Hematopoietic multipotent progenitor cell treated with erythropoietin and hydrocortisone succinate and interleukin-3 and kit ligand, for 15 days (in vitro differentiated cells): ENCODE data around the gene ADCY6.
A peak's percentile ranks its signal among the peaks of the same experiment; 100 is the strongest.

Experiments used
- DNase-seq: peaks from one replicate; pipeline ENCODE4 v3.0.0-alpha.2; 2015; ENCODE audit warnings: low spot score

The ADCY6 gene

GRCh38 chr12:48788854-48789775 lies at the start of gene ADCY6:
TSS of gene ADCY6 (minus strand) at chr12:48789089. CDS start at chr12:48783434, 5,655 bp downstream.
- no peak for DNase-seq

GRCh38 chr12:48838048-48838447 lies 49.2 kb upstream of the ADCY6 start:
- no peak for DNase-seq

- DNase-seq, result no peak
These were observed 43.6 kb upstream of the ADCY6 start for GRCh38 chr12:48832321-48833060.

GRCh38 chr12:48831257-48831656 lies 42.4 kb upstream of the ADCY6 start:
- DNase-seq, result no peak

- DNase-seq, result no peak
These were observed 40.1 kb upstream of the ADCY6 start for GRCh38 chr12:48828841-48829575.

- DNase-seq, result no peak
These were observed 39.4 kb upstream of the ADCY6 start for GRCh38 chr12:48828293-48828692.

- DNase-seq, result no peak
These were observed 38.7 kb upstream of the ADCY6 start for GRCh38 chr12:48827513-48828096.

GRCh38 chr12:48827026-48827425 lies 38.1 kb upstream of the ADCY6 start:
- DNase-seq, result no peak

- no peak for DNase-seq
These were observed 37.4 kb upstream of the ADCY6 start for GRCh38 chr12:48826209-48826855.

GRCh38 chr12:48824905-48825304 lies 36.0 kb upstream of the ADCY6 start:
- no peak for DNase-seq

GRCh38 chr12:48824112-48824511 lies 35.2 kb upstream of the ADCY6 start:
- no peak for DNase-seq

GRCh38 chr12:48823281-48823680 lies 34.4 kb upstream of the ADCY6 start:
- no peak for DNase-seq

- DNase-seq, result no peak
These were observed 33.8 kb upstream of the ADCY6 start for GRCh38 chr12:48822711-48823110.

- no peak for DNase-seq
These were observed 33.2 kb upstream of the ADCY6 start for GRCh38 chr12:48822139-48822538.

GRCh38 chr12:48819986-48820725 lies 31.3 kb upstream of the ADCY6 start:
- DNase-seq, result no peak

- no peak for DNase-seq
These were observed 30.1 kb upstream of the ADCY6 start for GRCh38 chr12:48818831-48819590.

GRCh38 chr12:48817873-48818830 lies 29.3 kb upstream of the ADCY6 start, which contains the start of gene CACNB3:
TSS of gene CACNB3 (plus strand) at chr12:48818496. CDS start at chr12:48818930, 434 bp downstream.
- peak; percentile 13 for DNase-seq

GRCh38 chr12:48816143-48816854 lies 27.4 kb upstream of the ADCY6 start:
- DNase-seq, result no peak
